ENCODE measurements around the gene FAM162B. TPM values are rescaled to one million over a fixed set of nuclear protein-coding genes. Genes with fewer than 3 reads are reported as not detected.

Gene FAM162B
- total RNA-seq, 3 donors from 2014 or later, result 3.7 to 11.8 (median 6.9) TPM

Other genes with a start within 250 kb of the FAM162B start
- gene TRAPPC3L, start 220.0 kb downstream of the FAM162B start, total RNA-seq, result under 1 TPM in 1 of 3 donors, not detected in 2; 0.80 TPM
- gene CALHM4, start 212.0 kb downstream of the FAM162B start, total RNA-seq, result not detected
- gene RWDD1, start 194.2 kb downstream of the FAM162B start, total RNA-seq, result 10 to 100 TPM; 28.0 to 48.2 (median 39.0) TPM
- gene RSPH4A, start 149.2 kb downstream of the FAM162B start, total RNA-seq, result 1 to 10 TPM in 2 of 3 donors, under 1 TPM in 1; 0.80 to 1.5 (median 1.3) TPM
- 10 to 100 TPM in 1 of 3 donors, 1 to 10 TPM in 2; 6.6 to 10.4 (median 9.5) TPM for gene ZUP1, start 97.0 kb downstream of the FAM162B start, total RNA-seq
- 10 to 100 TPM; 10.8 to 14.3 (median 11.2) TPM for gene KPNA5, start 84.5 kb downstream of the FAM162B start, total RNA-seq
- not detected for gene GPRC6A, start 63.4 kb upstream of the FAM162B start, total RNA-seq
- 1 to 10 TPM in 1 of 3 donors, under 1 TPM in 1, not detected in 1; under 0.01 to 1.8 TPM for gene RFX6, start 111.5 kb upstream of the FAM162B start, total RNA-seq

Measured in breast epithelium (tissue), 3 donors.